Fibroblast of the conjunctiva (primary cell): Measurements from ENCODE around the gene ARHGDIB.

Experiments used
- DNase-seq: peaks from one replicate; pipeline ENCODE4 v3.0.0-alpha.2; 2010; ENCODE audit warnings: low read depth

Gene ARHGDIB

GRCh38 chr12:14961466-14962152, at the start of gene ARHGDIB:
ARHGDIB (minus strand) TSS chr12:14961601; CDS start chr12:14950712, 10,889 bp downstream.
- no peak for DNase-seq

DNA sequence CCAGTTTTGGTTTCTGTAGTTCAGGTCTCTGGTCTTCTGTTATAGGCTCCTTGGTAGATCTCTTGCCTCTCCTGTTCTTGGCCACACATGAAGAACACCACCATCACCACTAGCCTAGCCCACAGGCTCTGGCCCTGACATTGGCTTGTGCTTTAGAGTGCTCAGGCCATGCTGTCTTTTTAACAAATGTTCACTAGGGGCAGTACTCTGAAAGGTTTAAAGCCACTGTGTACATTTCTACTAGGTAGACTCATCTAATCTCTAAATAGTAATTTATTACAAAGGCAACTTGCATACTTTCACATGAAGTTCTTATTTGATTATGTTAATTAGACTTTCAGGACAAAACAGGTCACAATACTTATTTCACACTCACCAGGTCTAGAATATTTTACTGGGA, 49.8 kb upstream of the ARHGDIB start:
- no peak for DNase-seq

GRCh38 chr12:15007551-15007950, 46.1 kb upstream of the ARHGDIB start:
- DNase-seq: no peak

GRCh38 chr12:15005064-15005463, 43.7 kb upstream of the ARHGDIB start:
- no peak for DNase-seq

- DNase-seq: no peak
Observed at GRCh38 chr12:15004421-15004820, 43.0 kb upstream of the ARHGDIB start.

DNA sequence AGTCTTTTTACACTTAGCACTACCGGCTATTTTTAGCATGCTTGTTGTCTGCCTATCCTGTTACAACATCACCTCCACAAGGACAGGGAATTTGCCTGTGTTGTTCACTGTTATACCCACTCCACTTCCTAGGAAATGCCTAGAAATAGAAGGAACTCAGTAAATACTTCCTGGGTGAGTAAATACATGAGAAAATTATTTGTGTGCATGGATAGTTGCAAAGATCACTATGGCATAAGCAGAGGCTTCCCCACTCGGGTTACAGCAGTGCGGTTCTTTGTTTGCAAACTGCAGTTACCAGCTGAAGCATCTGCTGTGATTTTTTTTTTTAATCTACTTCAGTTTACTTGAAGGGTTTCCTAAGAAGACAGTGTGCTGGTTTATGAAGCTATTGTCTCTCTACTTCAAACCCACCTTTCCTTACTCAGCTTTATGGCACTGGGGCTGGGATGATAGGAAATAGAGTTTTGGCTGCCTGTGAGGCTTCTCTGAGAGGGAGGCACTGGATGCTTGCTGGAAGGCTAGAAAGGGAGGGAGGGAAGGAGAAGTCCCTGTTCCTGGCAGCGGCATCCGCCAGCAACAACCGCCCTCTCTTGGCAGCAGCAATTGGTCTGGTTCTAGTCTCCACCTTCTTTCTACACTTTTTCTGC, 40.5 kb upstream of the ARHGDIB start:
- DNase-seq: peak; percentile 20

DNA sequence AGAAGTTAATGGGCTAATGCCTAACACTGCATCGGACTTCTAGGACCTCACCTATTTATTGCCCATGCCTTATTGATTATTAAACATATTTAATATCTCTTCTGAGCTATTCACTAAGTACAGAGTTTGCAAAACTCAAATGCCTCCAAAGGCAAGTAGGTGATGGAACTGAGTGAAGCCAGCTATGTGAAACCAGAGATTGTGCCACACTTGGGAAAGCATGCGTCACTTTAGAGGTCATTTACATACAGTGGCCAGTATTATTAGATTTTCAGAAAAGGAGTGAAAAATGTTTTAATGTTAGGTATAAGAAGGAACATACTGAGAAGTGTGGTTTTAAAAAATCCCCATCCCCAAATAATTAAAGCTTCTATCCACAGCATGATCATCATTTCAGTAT, 39.2 kb upstream of the ARHGDIB start:
- DNase-seq: no peak

DNA sequence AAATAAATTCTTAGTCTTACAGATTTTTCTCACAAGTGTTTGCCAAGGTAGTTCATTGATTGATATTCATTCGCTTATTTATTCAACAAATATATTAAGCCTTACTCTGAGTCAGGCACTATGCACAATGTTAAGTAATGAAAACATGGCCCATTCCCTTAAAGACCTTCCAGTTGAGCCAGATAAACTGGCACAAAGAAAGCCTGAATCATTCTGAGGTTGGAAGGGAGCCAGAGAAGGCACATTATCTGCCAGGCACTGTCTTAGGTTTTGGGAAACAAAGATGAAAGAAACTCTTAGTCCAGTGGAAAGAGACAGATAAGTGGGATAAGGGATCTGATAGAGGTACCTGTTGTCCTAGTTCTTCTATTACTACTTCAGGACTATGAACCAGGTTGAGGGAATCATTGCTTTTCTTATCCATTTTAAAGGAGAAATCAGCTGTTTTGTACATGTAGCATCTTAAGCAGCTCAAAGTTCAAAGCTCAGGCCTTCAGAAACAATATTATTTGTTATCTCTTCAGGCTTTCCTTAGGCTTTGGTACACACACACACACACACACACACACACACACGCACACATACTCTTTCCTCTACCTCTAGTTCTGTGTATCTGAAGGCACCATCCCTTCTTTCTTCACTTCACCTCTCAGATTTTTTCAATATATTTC, 38.4 kb upstream of the ARHGDIB start:
- DNase-seq: no peak

DNA sequence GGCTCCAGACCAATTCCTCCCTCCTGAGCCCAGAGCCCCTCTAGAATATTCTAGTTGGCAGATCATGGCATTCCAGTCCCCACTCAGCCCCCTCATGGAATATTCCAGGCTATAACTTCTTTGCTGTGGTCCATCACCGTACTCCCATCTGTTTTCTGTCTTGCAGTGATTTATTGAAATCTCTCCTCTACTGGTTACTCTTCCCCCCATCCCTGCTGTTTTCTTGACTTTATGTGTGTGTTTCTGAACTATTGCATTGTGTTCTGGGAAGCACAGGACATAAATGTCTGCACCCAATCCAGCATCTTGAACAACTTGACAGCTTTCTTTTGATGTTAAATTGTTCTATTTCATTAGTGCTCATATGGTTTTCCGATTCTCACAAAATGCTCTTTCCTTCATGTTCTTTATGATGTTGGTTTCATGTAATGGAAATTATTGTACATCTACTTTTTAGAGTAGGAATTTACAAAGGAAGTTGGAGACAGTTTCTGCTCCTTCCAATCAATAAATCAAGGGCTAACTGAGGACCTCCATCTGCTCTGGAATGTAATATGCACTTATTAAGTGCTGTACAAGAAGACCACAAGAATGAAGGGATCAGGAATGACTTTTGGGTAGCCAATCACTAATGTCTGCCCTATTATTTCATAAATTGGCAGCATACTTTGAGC, 37.8 kb upstream of the ARHGDIB start:
- no peak for DNase-seq

DNA sequence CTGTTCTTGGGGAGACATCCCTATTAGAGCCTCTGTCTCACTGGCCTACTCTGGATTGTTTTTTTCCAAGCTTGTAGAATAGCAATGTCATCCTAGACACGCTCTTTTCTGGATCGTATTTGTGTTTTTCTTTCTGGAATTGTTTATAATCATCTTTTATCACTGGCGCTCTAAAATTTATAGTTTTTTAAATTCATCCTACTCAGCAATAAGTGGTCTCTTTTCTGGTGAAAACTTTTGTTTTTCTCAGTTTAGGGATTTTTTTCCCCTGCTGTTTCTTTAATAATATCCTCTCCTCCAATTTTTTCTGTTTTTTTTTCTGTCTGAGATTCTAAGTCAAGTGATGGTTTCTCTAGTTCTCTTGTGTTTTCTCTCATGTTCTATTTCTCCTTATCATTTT, 36.6 kb upstream of the ARHGDIB start:
- no peak for DNase-seq

DNA sequence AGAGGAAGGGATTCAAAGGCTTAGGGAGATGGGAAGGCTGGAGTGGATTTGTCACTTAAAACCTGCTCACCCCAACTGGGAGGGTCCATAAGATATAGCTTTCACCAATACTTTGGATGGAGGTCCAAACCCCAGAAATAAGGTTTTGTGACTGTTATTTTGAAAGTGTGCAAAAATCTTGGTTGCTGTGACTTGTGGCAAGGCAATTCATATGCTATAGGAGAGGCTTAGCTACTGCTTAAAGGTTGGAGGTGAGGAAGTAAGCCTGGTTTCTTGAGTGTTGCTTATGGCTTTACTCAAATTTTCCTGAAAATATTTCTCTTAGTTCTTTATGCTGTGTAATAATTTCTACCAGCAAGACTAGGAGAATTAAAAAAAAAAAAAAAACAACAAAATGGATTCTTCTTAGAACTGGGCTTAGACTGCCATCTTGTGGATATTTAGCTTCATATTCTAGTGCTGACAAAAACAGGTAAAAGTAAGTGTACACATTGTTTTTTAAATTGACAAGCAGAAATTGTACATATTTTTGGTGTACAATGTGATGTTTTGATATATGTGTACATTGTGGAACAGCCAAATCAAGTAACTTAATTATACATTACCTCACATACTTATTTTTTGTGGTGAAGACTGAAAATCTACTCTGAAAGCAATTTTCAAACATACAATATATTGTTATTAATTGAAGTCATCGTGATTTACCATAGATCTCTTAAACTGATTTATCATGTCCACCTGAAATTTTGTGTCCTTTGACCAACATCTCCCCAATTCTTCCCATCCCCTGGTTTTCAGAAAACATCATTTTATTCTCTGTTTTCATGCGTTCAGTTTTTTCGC, 34.4 kb upstream of the ARHGDIB start:
- DNase-seq: peak; percentile 72

DNA sequence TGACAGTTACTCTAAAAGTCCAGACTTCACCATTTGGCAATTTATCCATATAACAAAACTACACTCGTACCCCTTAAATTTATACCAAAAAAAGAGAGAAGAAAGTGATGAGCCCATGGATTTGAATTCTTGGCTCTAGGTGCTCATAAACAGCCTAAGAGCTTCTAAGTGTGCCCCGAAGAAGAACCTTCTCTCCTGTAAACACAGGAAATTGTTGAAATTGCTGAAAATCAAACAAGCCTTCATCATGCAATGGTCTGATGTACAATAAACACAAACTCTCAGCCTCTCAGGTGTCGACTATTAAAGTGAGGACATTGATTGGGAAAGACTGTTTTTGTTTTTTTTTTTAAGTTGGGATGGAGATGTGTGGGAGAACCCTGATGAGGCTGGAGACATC, 33.2 kb upstream of the ARHGDIB start:
- DNase-seq: no peak

- no peak for DNase-seq
Observed at GRCh38 chr12:14993537-14994266, 32.3 kb upstream of the ARHGDIB start.

DNA sequence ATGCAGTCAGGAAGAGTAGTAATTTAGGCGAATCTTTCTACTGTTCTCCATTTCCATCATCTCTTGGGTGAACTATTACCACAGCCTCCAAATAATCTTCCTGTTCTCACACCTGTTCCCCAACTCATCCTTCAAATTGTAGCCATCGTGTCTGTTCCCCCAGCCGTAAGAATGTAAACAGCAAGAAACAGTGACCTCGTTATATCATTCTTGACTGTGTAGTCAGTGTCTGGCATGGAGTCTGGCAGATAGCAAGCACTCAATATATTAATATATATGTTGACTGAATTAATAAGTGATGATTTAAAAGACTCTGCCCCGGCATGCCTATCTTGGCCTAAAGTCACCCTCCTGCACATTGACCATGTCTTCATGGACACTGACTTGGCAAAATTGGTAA, 31.7 kb upstream of the ARHGDIB start:
- no peak for DNase-seq

DNA sequence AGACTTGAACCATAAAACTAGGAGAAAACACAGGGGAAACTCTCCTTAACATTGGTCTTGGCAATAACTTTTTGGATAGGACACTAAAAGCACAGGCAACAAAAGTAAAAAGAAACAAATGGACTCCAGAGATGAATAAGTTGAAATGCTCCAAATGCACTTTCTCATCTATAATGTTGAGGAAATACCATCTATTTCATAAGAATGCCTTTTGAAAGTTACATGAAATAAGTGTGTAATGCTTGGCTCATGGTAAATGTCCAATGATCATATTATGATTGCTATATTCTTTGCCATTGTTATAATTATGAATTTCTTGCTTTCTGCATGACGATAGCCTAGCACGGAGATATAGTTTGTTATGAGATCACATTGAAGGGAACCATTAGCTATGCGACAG, 31.3 kb upstream of the ARHGDIB start:
- no peak for DNase-seq

GRCh38 chr12:14991069-14991468, 29.7 kb upstream of the ARHGDIB start:
- no peak for DNase-seq

DNA sequence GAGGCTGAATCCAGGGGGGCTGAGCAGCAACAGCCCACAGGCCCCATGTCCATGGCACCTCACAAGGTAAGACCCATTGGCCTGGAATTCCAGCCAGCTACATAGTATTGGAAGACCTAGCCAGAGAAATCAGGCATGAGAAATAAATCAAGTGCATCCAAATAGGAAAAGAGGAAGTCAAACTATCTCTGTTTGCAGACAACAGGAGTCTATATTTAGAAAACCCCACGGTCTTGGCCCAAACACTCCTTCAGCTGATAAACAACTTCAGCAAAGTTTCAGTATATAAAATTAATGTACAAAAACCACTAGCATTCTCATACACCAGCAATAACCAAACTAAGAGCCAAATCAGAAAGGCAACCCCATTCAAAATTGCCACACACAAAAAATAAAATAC, 28.4 kb upstream of the ARHGDIB start:
- no peak for DNase-seq

- DNase-seq: no peak
Observed at GRCh38 chr12:14988035-14988434, 26.6 kb upstream of the ARHGDIB start.

DNA sequence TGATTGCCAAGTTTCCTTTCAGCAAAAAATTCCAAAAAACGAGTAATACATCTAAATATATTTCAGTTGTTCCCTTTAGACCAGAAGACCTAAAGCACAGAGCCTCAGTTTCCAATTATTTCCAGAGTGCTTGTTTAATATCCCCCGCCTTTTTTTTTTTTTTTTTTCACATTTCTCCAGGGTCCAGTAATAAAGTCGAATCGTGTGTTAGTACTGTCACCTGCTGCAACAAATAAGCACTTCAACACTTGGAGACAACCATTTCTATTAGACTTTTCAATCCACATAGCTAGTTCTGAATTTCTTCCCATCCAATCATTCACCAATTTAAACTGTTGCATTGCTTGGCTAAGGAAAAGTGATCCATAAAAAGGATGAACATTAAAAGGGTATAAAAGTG, 25.0 kb upstream of the ARHGDIB start:
- DNase-seq: no peak

- no peak for DNase-seq
Observed at GRCh38 chr12:14984766-14985285, 23.4 kb upstream of the ARHGDIB start.

DNA sequence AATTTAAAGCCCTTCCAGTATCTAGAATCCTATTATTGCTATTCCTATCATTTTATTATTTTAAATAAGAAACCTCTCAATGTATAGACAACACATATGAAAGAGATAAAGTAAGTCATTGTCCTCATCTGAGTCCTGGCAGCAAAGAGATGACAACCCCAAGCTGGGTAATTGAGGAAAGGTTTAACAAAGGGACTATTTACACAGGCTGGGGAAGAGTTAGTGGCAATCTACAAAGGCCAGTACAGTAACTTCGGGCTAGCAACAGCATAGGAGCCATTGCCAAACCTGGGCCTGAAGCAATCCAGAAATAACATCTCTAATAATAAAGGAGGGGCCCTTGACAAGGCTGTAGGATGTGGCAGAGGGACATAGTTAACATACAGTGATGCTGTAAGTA, 22.6 kb upstream of the ARHGDIB start:
- no peak for DNase-seq
